HG03575 (cell line): ENCODE data around the gene GPAM.
"Not testable (repeated sequence)": the region's sequence is repeated elsewhere in the genome, so short reads cannot be mapped to it uniquely, and the experiment has no call there.

Experiments
- ATAC-seq: cut with Tn5 transposase; IDR thresholded peaks from one replicate; pipeline ENCODE4 v1.9.1; 2021; ENCODE audit not compliant: unreplicated experiment, insufficient number of reproducible peaks, low FRiP score; ENCODE audit errors: extremely low read depth

The GPAM gene, protein sequence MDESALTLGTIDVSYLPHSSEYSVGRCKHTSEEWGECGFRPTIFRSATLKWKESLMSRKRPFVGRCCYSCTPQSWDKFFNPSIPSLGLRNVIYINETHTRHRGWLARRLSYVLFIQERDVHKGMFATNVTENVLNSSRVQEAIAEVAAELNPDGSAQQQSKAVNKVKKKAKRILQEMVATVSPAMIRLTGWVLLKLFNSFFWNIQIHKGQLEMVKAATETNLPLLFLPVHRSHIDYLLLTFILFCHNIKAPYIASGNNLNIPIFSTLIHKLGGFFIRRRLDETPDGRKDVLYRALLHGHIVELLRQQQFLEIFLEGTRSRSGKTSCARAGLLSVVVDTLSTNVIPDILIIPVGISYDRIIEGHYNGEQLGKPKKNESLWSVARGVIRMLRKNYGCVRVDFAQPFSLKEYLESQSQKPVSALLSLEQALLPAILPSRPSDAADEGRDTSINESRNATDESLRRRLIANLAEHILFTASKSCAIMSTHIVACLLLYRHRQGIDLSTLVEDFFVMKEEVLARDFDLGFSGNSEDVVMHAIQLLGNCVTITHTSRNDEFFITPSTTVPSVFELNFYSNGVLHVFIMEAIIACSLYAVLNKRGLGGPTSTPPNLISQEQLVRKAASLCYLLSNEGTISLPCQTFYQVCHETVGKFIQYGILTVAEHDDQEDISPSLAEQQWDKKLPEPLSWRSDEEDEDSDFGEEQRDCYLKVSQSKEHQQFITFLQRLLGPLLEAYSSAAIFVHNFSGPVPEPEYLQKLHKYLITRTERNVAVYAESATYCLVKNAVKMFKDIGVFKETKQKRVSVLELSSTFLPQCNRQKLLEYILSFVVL

DNA sequence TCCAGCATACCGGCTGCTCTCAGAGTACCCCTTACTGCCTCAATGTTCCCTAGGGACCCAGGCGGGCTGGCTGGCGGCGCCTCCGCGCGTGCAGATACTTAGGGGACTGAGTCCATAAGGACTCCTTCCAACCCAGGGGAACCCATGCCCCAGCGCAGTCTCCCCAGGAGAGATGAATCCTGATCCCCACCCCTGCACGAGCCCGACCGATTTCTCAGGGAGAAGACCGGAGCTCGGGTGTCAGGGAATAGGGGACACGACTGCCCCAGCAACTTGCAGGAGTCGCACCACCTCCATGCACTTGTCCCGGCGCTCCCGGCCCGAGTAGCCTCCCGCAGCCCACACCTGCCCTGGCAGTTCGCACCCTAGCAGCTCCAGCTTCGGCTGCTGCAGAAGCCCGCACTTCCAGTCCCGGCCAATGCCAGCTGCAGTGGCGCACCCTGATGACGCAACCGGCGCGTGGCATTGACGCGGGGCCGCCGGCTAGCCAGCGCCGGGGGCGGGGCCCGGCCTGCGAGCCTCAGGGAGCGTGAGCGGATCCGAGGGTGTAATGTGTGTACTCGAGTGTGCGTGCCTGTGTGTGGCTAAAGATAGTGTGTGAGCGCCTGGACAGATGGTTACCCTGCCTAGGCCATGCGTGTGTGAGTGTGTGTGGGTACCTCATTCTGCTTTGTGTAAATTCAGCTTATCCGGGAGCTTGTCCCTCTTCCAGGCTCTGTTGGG lies at the start of gene GPAM:
GPAM (minus strand) TSS at position 437 of the 723 bp plus-strand sequence. CDS start 1,981 bp downstream, outside the sequence.
- ATAC-seq: peak; percentile 84

- no peak for ATAC-seq
These were observed 49.1 kb upstream of the GPAM start for GRCh38 chr10:112232670-112233069.

- ATAC-seq: no peak
These were observed 48.2 kb upstream of the GPAM start for GRCh38 chr10:112231602-112232400.

- ATAC-seq: no peak
These were observed 46.9 kb upstream of the GPAM start for GRCh38 chr10:112230325-112230988.

DNA sequence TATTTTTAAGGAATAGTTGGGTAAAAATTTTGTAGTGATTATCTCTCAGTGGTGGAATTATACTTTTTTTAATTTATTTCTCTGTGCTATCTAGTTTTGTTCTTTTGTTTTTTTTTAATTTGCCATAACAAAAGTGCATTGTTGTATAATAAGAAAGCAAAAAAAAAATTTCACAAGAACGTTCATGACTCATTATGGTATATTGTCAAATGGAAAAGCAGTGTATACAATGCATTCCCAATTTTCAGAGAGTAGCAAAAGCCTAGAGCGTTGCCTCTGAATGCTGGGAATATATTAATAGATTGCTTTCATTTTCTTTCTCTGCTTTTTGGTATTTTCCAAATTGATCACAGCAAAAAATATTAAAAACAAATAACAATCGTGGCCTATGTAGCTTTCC lies 46.3 kb upstream of the GPAM start:
- ATAC-seq: no peak

GRCh38 chr10:112229096-112229495 lies 45.5 kb upstream of the GPAM start:
- no peak for ATAC-seq

DNA sequence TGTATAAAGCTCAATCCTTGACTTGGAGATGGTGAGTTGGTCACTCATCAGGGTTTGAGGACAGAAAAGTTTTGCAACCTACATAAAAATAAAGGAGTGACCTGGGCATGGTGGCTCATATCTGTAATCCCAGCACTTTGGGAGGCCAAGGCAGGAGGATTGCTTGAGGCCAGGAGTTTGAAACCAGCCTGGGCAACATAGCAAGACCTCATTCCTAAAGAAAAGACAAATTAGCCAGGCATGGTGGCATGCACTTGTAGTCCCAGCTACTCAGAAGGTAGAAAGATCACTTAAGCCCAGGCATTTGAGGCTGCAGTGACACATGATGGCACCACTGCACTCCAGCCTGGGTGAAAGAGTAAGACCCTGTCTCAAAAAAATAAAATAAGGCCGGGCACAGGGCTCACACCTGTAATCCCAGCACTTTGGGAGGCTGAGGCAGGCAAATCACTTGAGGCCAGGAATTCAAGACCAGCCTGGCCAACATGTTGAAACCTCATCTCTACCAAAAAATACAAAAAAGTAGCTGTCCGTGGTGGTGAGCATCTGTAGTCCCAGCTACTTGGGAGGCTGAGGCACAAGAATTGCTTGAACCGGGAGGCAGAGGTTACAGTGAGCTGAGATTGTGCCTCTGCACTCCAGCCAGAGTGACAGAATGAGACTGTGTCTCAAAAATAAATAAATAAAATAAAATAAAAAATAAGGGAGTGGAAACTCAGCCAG lies 45.0 kb upstream of the GPAM start:
- not testable (repeated sequence) for ATAC-seq

DNA sequence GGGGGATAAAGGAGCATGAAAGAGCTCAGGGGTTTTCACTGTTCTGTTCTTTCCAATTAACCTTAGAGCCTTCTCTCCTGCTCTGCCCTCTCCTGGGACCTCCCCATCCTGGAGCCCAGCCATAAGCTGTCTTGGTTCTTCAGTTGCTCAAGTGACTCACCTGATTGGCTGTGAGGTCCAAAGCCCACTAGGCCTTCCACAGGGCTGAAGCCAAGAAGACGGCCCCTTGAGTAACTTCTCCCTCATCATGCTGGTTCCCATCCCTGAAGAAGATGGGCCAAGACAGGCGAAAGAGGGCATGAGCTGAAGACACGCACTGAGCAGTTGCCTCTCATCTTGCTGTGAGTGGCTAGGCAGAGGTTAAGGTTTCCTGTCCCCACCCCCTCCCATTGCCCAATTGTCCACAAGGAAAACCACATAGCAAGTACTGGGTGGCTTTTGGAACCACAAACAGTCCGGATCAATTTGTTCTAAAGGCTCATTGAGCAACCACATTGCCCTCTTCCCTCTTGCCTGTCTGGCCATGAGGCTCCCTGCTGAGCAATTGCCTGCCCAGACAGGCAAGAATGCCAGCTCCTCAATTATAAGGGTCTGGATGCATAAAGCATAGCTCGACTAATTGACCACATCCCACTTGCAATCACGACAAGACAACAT lies 43.9 kb upstream of the GPAM start:
- no peak for ATAC-seq

- no peak for ATAC-seq
These were observed 43.1 kb upstream of the GPAM start for GRCh38 chr10:112226439-112227248.

DNA sequence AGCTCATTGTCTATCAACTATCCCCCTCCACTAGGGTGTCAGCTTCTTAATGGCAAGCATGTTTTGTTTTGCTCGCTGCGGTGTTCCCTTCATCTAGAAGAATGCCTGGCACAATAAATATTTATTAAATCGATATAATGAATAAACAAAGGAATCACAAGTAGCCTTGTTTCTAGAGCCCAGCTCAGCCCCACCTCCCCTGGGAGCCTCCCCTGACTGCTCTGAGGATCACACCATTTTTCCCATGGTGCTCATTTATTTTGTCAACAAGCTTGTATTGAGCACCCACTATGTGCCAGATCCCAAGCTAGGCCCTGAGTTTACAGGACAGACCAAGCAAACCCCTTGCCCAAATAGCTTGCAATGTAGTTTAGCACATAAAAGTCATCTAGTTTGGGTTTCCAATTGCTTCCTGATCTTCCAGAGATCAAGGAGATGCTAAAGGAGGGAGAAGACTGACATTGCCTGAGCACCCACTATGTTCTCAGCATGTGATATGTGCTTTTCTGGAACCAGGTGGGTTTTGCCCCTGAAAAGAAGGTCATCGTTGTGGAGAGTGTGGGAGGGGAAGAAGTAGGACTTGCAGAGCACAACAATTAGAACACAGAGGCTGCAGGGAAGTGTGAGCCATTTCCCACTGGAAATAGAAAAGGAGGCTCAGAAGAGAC lies 42.3 kb upstream of the GPAM start:
- no peak for ATAC-seq

DNA sequence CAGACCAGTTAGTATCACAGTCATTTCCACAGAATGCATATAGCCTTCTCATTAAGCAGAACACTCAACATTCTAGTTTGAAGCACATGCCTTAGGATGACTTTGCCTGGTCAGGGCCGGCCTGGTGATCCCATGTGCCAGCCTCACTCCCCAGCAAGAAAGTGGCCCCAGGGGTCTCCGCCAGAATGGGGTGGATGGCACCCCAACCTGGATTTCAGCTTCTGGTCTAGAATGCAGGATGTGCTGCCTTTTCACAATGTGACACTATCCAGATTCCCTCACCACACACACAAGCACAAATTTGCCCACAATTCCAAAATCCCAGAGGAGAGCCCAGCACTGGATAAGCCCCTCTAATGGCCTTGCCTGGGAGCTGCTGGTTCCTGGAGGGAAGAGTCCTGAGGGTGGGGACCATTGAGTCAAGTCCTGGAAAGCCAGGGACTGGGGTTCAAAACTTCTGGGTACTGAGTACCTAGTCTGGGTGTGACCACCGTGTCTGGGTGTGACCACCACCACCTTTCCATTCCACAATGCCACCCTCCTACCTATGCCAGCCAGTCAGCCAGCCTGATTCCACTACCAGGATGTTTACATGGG lies 41.5 kb upstream of the GPAM start:
- ATAC-seq: no peak

DNA sequence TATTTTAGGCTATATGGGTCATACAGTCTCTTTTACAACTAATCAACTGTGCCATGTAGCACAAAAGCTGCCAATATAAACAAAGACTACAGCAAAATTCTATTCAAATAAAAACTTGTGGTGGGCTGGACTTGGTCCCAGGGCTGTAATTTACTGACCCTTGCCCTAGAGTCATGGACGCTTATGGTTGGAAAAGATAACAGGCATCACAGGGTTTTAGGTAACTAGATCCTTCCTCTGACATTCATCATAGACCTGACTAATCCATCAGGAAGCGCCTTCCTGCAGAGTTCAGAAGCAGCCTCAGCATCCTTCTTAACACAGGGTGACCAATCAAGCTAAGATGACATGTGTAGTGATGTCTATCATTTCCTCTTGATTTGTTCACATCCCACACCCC lies 40.2 kb upstream of the GPAM start:
- no peak for ATAC-seq

- no peak for ATAC-seq
These were observed 39.2 kb upstream of the GPAM start for GRCh38 chr10:112222799-112223198.

- no peak for ATAC-seq
These were observed 38.0 kb upstream of the GPAM start for GRCh38 chr10:112221545-112221944.

DNA sequence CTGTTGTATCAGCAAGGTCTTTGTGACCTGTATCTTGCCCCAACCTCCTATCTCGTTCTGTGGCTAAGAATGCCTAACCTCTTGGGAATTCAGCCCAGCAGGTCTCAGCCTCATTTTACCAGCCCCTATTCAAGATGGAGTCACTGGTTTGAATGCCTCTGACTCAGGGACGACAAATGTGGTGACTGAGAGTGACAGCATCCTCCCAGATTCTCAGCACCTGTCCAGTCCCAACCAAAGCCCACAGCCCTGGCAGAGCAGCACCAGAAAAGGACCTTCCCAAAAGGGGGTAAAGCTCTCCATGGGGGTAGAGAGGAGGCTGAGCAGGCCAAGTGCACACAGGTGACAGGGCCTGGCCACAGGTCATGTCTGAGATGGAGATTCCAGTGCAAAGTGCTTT lies 35.4 kb upstream of the GPAM start:
- ATAC-seq: no peak

GRCh38 chr10:112218036-112218390 lies 34.4 kb upstream of the GPAM start:
- no peak for ATAC-seq
